Keratinocyte (primary cell): ENCODE data around the gene FN3K. TPM values are rescaled to one million over a fixed set of nuclear protein-coding genes. Genes with fewer than 3 reads are reported as not detected.

Source experiments
- DNase-seq: peaks from one replicate; pipeline ENCODE4 v3.0.0-alpha.2; 2011; ENCODE audit warnings: low read depth, missing footprints, low spot score
- FAIRE-seq: peaks from 2 replicates; lab custom pipeline; 2011; peaks lifted over from hg19 to GRCh38; lab: Jason Lieb, UNC
- H2AFZ ChIP-seq: 2 replicates; pipeline ENCODE4 v1.6.0; 2012; ENCODE audit warnings: low read length, control low read depth, inconsistent platforms; ENCODE audit not compliant: control insufficient read depth
- H3K27ac ChIP-seq: 2 replicates; pipeline ENCODE4 v1.5.1; 2011; ENCODE audit warnings: low read length; ENCODE audit not compliant: control insufficient read depth, insufficient read depth
- H3K27me3 ChIP-seq: 3 replicates; pipeline ENCODE4 v1.6.0; 2011; ENCODE audit warnings: low read length; ENCODE audit not compliant: control insufficient read depth, insufficient read depth; ENCODE audit errors: extremely low read depth
- H3K36me3 ChIP-seq, 2 experiments: 2 replicates in 1 of 2; 3 replicates in 1 of 2; pipeline ENCODE4 v1.5.1; 2011; ENCODE audit warnings: low read length in 2 of 2, mild to moderate bottlenecking in 1 of 2; ENCODE audit not compliant: control insufficient read depth in 2 of 2, insufficient read depth in 2 of 2; ENCODE audit errors: extremely low read depth in 1 of 2
- H3K4me1 ChIP-seq: 3 replicates; pipeline ENCODE4 v1.5.1; 2011; ENCODE audit warnings: low read length; ENCODE audit not compliant: control insufficient read depth, insufficient read depth; ENCODE audit errors: extremely low read depth
- H3K4me2 ChIP-seq: 3 replicates; pipeline ENCODE4 v1.6.0; 2011; ENCODE audit warnings: low read depth, low read length; ENCODE audit not compliant: control insufficient read depth, insufficient read depth; ENCODE audit errors: extremely low read depth
- H3K4me3 ChIP-seq, 3 experiments: fragments of 200-600 bp in 1 of 3; sonication (generic) in 1 of 3; 2 replicates in 2 of 3; 3 replicates in 1 of 3; pipeline ENCODE4 v1.5.1; 2011 to 2016; ENCODE audit warnings: low read length in 3 of 3, mild to moderate bottlenecking in 3 of 3, control low read depth in 2 of 3, inconsistent platforms in 1 of 3, low read depth in 1 of 3, mixed read lengths in 1 of 3, mixed run types in 1 of 3, moderate library complexity in 1 of 3; ENCODE audit not compliant: control insufficient read depth in 2 of 3, insufficient read depth in 2 of 3; ENCODE audit errors: extremely low read depth in 1 of 3
- H3K79me2 ChIP-seq: 2 replicates; pipeline ENCODE4 v1.6.0; 2012; ENCODE audit warnings: low read length; ENCODE audit not compliant: control insufficient read depth, insufficient read depth
- H3K9ac ChIP-seq: 3 replicates; pipeline ENCODE4 v1.6.0; 2011; ENCODE audit warnings: low read length; ENCODE audit not compliant: control insufficient read depth, insufficient read depth; ENCODE audit errors: extremely low read depth
- H3K9me1 ChIP-seq: 3 replicates; pipeline ENCODE4 v1.6.0; 2011; ENCODE audit warnings: low read length; ENCODE audit not compliant: control insufficient read depth, insufficient read depth; ENCODE audit errors: extremely low read depth
- H3K9me3 ChIP-seq: 2 replicates; pipeline ENCODE4 v1.5.1; 2012; ENCODE audit warnings: low read depth, low read length; ENCODE audit not compliant: control insufficient read depth
- H4K20me1 ChIP-seq: 3 replicates; pipeline ENCODE4 v1.6.0; 2011; ENCODE audit warnings: low read length; ENCODE audit not compliant: control insufficient read depth, insufficient read depth; ENCODE audit errors: extremely low read depth
- CTCF ChIP-seq, 3 experiments: IDR thresholded peaks in 1 of 3; conservative IDR thresholded peaks in 1 of 3; optimal IDR thresholded peaks in 1 of 3; 2 replicates in 2 of 3; 3 replicates in 1 of 3; pipeline versions ENCODE3 to v1.5.1; 2011; ENCODE audit warnings: low read length in 3 of 3, mild to moderate bottlenecking in 3 of 3, moderate library complexity in 2 of 3, control low read depth in 1 of 3, inconsistent platforms in 1 of 3; ENCODE audit not compliant: insufficient read depth in 2 of 3; ENCODE audit errors: extremely low read depth in 1 of 3
- EZH2 ChIP-seq: IDR thresholded peaks from one replicate; pipeline ENCODE4 v1.6.1; 2012; ENCODE audit warnings: inconsistent platforms, mild to moderate bottlenecking, low read length, moderate library complexity
- dilution Hi-C: fragments of 300-500 bp; cut with MboI; formaldehyde crosslinking; loops from one replicate; pipeline ENCODE4 v1.7.0; 2020; ENCODE audit warnings: low sequenced_read_pairs; ENCODE audit not compliant: extremely low pct_ligation_motif_present
- polyA plus RNA-seq, 5 experiments: library from polyadenylated mRNA; depleted of rRNA in 3 of 5; stranded (reverse) in 3 of 5; stranded (forward) in 1 of 5; unstranded in 1 of 5; fragments of >200 nt; gene quantifications; 1 replicate in 1 of 5; 2 replicates in 3 of 5; 3 replicates in 1 of 5; pipeline versions ENCODE4 v1.2.1 to v1.2.3, GENCODE V29; 2011 to 2012; ENCODE audit warnings: missing spikeins in 2 of 5, low read depth in 1 of 5, low replicate concordance in 1 of 5

FN3K gene
- polyA plus RNA-seq, 1 donor (not counting 4 experiments of a cell fraction or from before 2014, with no cell fraction given), result 0.10 TPM

GRCh38 chr17:82752371-82753200, 17.2 kb downstream of the FN3K start:
- DNase-seq, result no peak

DNA sequence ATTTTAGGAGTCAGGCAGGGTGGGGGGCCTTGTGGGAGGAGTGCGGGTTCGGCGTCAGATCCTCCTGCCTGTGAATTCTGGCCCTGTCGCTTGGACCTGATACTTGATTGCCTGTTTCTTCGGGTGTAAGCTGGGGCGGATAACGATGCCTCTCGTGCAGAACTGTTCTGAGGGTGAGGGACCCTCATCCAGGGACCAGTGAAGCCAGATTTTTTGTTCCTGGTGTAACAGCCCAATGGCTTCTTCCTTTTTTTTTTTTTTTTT, 17.7 kb downstream of the FN3K start:
- peaks cover 3% of the 10 kb centered on the region for H3K9me1 ChIP-seq
- no peaks in the 10 kb centered on the region for H4K20me1 ChIP-seq
- no peak for DNase-seq
- no peaks in the 10 kb centered on the region for H3K27me3 ChIP-seq
- dilution Hi-C loops, result no loop called here
- H3K4me1 ChIP-seq, result peaks cover 26% of the 10 kb centered on the region
- H3K9ac ChIP-seq, result peak overlapping the region; percentile 79
- H3K27ac ChIP-seq, result peak overlapping the region; percentile 55
- H3K9me3 ChIP-seq, result no peaks in the 10 kb centered on the region
- TF ChIP-seq EZH2, result no peak
- TF ChIP-seq CTCF (optimal IDR thresholded peaks at IDR 0.05 in 1 of 3, IDR thresholded peaks at IDR 0.05 in 1 of 3, conservative IDR thresholded peaks at IDR 0.05 in 1 of 3; ENCODE audit: extremely low read depth in 1 of 3, insufficient read depth in 2 of 3, low read length in 3 of 3), result no peak
- H3K36me3 ChIP-seq, result peaks cover 2 to 12% of the 10 kb centered on the region in 2 experiments
- FAIRE-seq, result no peak
- H2AFZ ChIP-seq, result no peak overlapping the region
- H3K4me3 ChIP-seq, result peak overlapping the region; percentile 83 to 88 (median 85)
- H3K79me2 ChIP-seq, result peaks cover 33% of the 10 kb centered on the region
- H3K4me2 ChIP-seq, result peak overlapping the region; percentile 92

More at GRCh38 chr17:82752371-82753200, 17.2 kb downstream of the FN3K start:
- Histone ChIP-seq H3K4me2 (peak overlapping the region; percentile 92), H4K20me1 (no peaks in the 10 kb centered on the region), H3K27me3 (no peaks in the 10 kb centered on the region), H3K9me3 (no peaks in the 10 kb centered on the region), H3K79me2 (peaks cover 30% of the 10 kb centered on the region), H3K36me3 (peaks cover 2 to 8% of the 10 kb centered on the region in 2 experiments), H3K27ac (peak overlapping the region; percentile 55), H2AFZ (peak overlapping the region; percentile 50), H3K4me1 (peaks cover 26% of the 10 kb centered on the region), H3K4me3 (peak overlapping the region; percentile 83 to 88 (median 85)), H3K9ac (peak overlapping the region; percentile 79), H3K9me1 (peaks cover 3% of the 10 kb centered on the region)
- dilution Hi-C loops, result no loop called here
- no peak for FAIRE-seq
- TF ChIP-seq CTCF (optimal IDR thresholded peaks at IDR 0.05 in 1 of 3, IDR thresholded peaks at IDR 0.05 in 1 of 3, conservative IDR thresholded peaks at IDR 0.05 in 1 of 3; ENCODE audit: extremely low read depth in 1 of 3, insufficient read depth in 2 of 3, low read length in 3 of 3) (no peak), EZH2 (no peak)
